GM18951 (cell line): Measurements from ENCODE around the gene SLC17A5.
"Not testable (repeated sequence)": the region's sequence is repeated elsewhere in the genome, so short reads cannot be mapped to it uniquely, and the experiment has no call there.

Experiments used
- POLR2A ChIP-seq: IDR thresholded peaks from 4 replicates; pipeline ENCODE4 v1.6.1; 2011; ENCODE audit warnings: mild to moderate bottlenecking; ENCODE audit not compliant: insufficient read length, insufficient read depth; ENCODE audit errors: extremely low read depth
- in situ Hi-C: fragments of 300-500 bp; cut with MboI; formaldehyde crosslinking; loops from one replicate; pipeline ENCODE4 v1.12.0; 2022; ENCODE audit warnings: low sequenced_read_pairs, mixed read lengths, inconsistent platforms; ENCODE audit not compliant: unreplicated experiment

SLC17A5 gene

DNA sequence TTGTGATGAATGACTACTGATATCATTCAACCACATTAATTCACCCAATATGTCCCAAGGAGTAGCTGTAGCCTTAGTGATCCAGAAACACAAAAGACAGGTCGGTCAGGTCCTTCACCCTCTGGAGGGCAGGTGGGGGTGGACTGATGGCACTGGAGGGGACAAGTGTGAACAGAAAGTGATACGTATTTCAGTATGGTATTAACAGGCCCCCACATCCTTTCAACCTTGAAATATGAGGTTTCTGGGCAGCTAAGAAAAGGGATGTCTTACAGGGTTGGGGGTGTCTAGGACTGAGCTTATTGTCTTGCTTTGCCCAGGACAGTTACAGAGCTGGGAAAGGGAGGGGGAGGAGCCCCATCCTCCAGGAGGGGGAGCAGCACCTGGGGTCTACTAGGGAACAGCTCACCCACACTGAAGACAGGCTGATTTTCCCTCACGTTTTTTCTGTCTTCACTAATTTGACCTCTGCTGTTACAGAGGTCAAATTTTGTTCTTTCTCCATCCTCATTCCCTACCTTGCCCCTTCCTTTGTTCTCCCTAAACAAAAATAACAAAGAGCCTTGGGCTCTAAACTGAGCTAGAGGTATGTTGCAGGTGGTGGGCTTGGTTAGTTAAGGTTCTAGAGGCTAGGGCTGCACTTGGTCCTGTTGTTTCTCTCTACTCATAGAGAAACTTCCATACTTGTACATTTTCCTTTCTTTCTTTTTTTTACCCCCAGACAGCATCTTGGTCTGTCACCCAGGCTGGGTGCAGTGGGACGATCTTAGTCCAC, 95.0 kb downstream of the SLC17A5 start:
- in situ Hi-C loops = no loop called here
- TF ChIP-seq POLR2A = no peak

DNA sequence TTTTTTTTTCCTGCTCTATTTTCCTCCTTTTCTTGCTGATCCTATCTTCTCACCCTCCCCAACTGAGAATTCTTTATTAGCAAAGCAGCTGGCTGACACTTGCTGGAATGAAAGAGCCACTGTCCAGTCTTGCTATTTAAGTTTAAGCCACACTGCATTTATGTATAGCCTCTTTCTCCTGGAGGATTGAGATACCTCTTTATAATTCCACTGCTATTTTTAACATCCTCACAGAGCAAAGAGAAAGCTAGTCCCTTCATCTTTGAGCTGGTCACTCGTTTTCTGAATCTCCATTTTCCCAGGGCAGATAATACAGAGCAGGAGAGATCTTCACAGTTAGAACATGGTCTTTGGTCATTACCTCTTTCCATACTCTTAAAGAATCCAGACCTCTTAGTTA, 97.0 kb downstream of the SLC17A5 start:
- in situ Hi-C loops = no loop called here
- TF ChIP-seq POLR2A = no peak

DNA sequence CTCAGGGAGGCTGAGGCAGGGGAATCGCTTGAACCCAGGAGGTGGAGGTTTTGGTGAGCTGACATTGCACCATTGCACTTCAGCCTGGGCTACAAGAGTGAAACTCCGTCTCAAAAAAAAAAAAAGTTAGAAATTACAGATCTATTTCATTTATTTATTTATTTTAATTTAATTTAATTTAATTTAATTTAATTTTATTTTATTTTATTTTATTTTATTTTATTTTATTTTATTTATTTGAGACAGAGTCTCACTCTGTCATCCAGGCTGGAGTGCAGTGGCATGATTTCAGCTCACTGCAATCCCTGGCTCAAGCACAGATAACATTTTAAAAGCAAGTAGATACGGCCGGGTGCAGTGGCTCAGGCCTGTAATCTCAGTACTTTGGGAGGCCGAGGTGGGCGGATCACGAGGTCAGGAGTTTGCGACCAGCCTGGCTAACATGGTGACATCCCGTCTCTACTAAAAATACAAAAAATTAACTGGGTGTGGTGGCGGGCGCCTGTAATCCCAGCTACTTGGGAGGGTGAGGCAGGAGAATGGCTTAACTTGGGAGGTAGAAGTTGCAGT, 98.3 kb downstream of the SLC17A5 start:
- in situ Hi-C loops = not testable (repeated sequence)

GRCh38 chr6:73551115-73551514, 102.7 kb downstream of the SLC17A5 start:
- in situ Hi-C loops = not testable (repeated sequence)

DNA sequence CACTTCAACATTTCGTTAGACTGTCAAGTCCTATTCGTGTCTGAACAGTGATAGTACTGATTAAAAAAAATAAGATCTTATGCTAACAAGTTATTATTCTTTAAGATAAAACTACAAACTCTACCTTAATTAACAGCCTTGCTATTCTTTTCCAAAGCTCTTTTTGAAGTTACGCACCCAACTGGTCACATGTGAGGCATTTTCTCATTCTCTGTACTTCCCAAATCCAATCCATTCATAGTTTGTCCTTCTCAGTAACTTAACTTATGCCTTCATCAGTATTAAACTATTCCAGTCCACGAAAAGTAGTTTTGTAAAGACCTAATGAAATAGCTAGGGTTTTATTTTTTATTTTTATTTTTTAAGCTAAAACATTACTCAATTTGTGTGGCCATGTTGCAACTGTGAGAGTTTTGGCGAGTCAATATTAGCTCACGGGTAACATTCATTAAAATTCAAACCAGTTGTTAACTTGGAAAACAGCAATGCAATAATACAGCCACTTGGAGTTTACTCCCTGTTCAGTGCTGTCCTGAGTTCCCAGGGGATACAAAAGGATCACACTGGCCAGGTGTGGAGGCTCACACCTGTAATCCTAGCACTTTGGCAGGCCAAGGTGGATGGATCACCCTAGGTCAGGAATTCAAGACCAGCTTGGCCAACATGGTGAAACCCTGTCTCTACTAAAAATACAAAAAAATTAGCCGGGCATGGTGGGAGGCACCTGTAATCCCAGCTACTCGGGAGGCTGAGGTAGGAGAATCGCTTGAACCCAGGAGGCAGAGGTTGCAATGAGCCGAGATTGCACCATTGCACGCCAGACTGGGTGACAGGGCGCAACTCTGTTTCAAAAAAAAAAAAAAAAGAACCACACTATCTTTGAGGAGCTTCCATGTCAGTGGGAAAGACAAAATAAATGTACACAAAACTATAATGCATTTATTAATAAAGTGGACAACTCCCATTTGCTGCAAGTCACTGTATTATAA, 105.0 kb downstream of the SLC17A5 start:
- in situ Hi-C loops = no loop called here
- no peak for TF ChIP-seq POLR2A

DNA sequence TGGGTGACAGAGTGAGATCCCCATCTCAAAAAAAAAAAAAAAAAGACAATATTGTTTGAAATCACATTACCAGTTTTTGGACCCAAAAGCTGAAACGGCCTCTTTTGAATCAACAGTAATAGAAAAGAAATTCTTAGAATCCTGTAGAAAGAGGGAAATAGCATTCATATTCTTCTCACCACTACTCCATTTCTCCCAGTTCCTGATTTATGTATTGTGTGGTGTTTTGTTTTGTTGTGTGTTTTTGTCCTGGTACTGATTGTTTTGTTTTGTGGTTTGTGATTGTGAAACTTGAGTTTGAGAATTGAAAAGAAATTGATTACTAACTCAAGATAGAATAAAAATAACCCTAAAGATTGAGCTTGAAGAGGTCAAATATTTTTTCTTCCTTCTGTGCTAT, 106.8 kb downstream of the SLC17A5 start:
- no peak for TF ChIP-seq POLR2A
- in situ Hi-C loops = no loop called here
